Mesenchymal stem cell (in vitro differentiated cells and primary cell): ENCODE data around the gene LSM7.

Experiments
- DNase-seq: peaks from one replicate; pipeline ENCODE4 v3.0.0-alpha.2; 2013
- H2AFZ ChIP-seq: one replicate; pipeline ENCODE4 v1.6.1; 2013; ENCODE audit warnings: low read depth, mild to moderate bottlenecking, control low read depth, inconsistent platforms, low read length, moderate library complexity
- H2AK5ac ChIP-seq: 2 replicates; pipeline ENCODE4 v1.6.1; 2013; ENCODE audit warnings: low read length, moderate library complexity, mild to moderate bottlenecking, inconsistent platforms; ENCODE audit not compliant: severe bottlenecking
- H2BK120ac ChIP-seq: one replicate; pipeline ENCODE4 v1.6.1; 2013; ENCODE audit warnings: low read depth, mild to moderate bottlenecking, inconsistent platforms, low read length, moderate library complexity
- H2BK12ac ChIP-seq, 2 experiments: one replicate each; pipeline ENCODE4 v1.6.1; 2013; ENCODE audit warnings: inconsistent platforms in 2 of 2, low read length in 2 of 2, mild to moderate bottlenecking in 2 of 2, moderate library complexity in 2 of 2, control low read depth in 1 of 2
- H2BK15ac ChIP-seq: one replicate; pipeline ENCODE4 v1.6.1; 2013; ENCODE audit warnings: mild to moderate bottlenecking, low read depth, inconsistent platforms; ENCODE audit not compliant: poor library complexity, severe bottlenecking
- H2BK5ac ChIP-seq: 2 replicates; pipeline ENCODE4 v1.6.1; 2013; ENCODE audit warnings: low read depth, mild to moderate bottlenecking, low read length, control low read depth, inconsistent platforms; ENCODE audit not compliant: poor library complexity, severe bottlenecking
- H3K14ac ChIP-seq, 2 experiments: one replicate each; pipeline ENCODE4 v1.6.1; 2013; ENCODE audit warnings: inconsistent platforms in 2 of 2, low read length in 2 of 2, control low read depth in 1 of 2, mild to moderate bottlenecking in 1 of 2, moderate library complexity in 1 of 2
- H3K18ac ChIP-seq, 2 experiments: one replicate each; pipeline ENCODE4 v1.6.1; 2013; ENCODE audit warnings: inconsistent platforms in 2 of 2, low read length in 2 of 2, control low read depth in 1 of 2, low read depth in 1 of 2, mild to moderate bottlenecking in 1 of 2
- H3K23ac ChIP-seq, 2 experiments: one replicate each; pipeline ENCODE4 v1.6.1; 2013; ENCODE audit warnings: inconsistent platforms in 2 of 2, low read length in 2 of 2, mild to moderate bottlenecking in 2 of 2, moderate library complexity in 2 of 2, control low read depth in 1 of 2
- H3K27ac ChIP-seq: 2 replicates; pipeline ENCODE4 v1.5.1; 2013; ENCODE audit warnings: mild to moderate bottlenecking, moderate library complexity, low read length, control low read depth, inconsistent platforms; ENCODE audit not compliant: poor library complexity, severe bottlenecking
- H3K27me3 ChIP-seq, 2 experiments: 2 replicates each; pipeline versions ENCODE4 v1.6.1 to v1.7.0; 2013; ENCODE audit warnings: low read length in 2 of 2, mild to moderate bottlenecking in 2 of 2, moderate library complexity in 2 of 2, control low read depth in 1 of 2, inconsistent platforms in 1 of 2; ENCODE audit not compliant: control insufficient read depth in 1 of 2, insufficient read depth in 1 of 2
- H3K36me3 ChIP-seq, 2 experiments: 2 replicates each; pipeline versions ENCODE4 v1.6.1 to v1.7.0; 2013; ENCODE audit warnings: low read length in 2 of 2, control low read depth in 1 of 2, inconsistent platforms in 1 of 2, low read depth in 1 of 2, mild to moderate bottlenecking in 1 of 2; ENCODE audit not compliant: insufficient read depth in 2 of 2, control insufficient read depth in 1 of 2
- H3K4ac ChIP-seq, 2 experiments: one replicate each; pipeline ENCODE4 v1.6.1; 2013; ENCODE audit warnings: inconsistent platforms in 2 of 2, low read length in 2 of 2, mild to moderate bottlenecking in 2 of 2, moderate library complexity in 2 of 2, control low read depth in 1 of 2, low read depth in 1 of 2
- H3K4me1 ChIP-seq: 2 replicates; pipeline ENCODE4 v1.6.1; 2013; ENCODE audit warnings: low read depth, low read length, control low read depth; ENCODE audit not compliant: control insufficient read depth, insufficient read depth
- H3K4me2 ChIP-seq: 2 replicates; pipeline ENCODE4 v1.6.1; 2013; ENCODE audit warnings: low read length, mild to moderate bottlenecking, inconsistent platforms; ENCODE audit not compliant: poor library complexity, severe bottlenecking
- H3K4me3 ChIP-seq, 2 experiments: 2 replicates each; pipeline versions ENCODE4 v1.5.1 to v1.7.0; 2013; ENCODE audit warnings: low read length in 2 of 2, mild to moderate bottlenecking in 2 of 2, control low read depth in 1 of 2, low read depth in 1 of 2; ENCODE audit not compliant: insufficient read depth in 1 of 2
- H3K79me1 ChIP-seq: replicated peaks from 2 replicates; pipeline ENCODE4 v1.6.1; 2013; ENCODE audit warnings: mild to moderate bottlenecking, control low read depth, low read length, inconsistent platforms; ENCODE audit not compliant: poor library complexity, severe bottlenecking
- H3K9ac ChIP-seq: 2 replicates; pipeline ENCODE4 v1.7.0; 2013; ENCODE audit warnings: mild to moderate bottlenecking, low read length, moderate library complexity
- H3K9me3 ChIP-seq: 2 replicates; pipeline ENCODE4 v1.7.0; 2013; ENCODE audit warnings: mild to moderate bottlenecking, low read length; ENCODE audit not compliant: control insufficient read depth
- H4K8ac ChIP-seq: one replicate; pipeline ENCODE4 v1.6.1; 2013; ENCODE audit warnings: inconsistent platforms, mild to moderate bottlenecking, low read length, moderate library complexity
- H4K91ac ChIP-seq: one replicate; pipeline ENCODE4 v1.6.1; 2013; ENCODE audit warnings: mild to moderate bottlenecking, low read length, inconsistent platforms
- WGBS: methylation state at CpG from one replicate; pipeline ENCODE4 v1.1.7; 2013; ENCODE audit warnings: mixed read lengths; 5-methylcytosine and 5-hydroxymethylcytosine counted together

LSM7 gene

GRCh38 chr19:2374808-2375207 lies 46.4 kb upstream of the LSM7 start:
- Histone ChIP-seq H3K18ac (no peak overlapping the region), H3K23ac (no peak overlapping the region), H3K4me3 (no peak overlapping the region), H3K4me2 (no peak overlapping the region), H3K27me3 (peaks cover 8 to 17% of the 10 kb centered on the region in 2 experiments), H3K9me3 (no peaks in the 10 kb centered on the region), H3K36me3 (no peaks in the 10 kb centered on the region), H3K79me1 (no peaks in the 10 kb centered on the region), H4K8ac (no peak overlapping the region), H3K4me1 (peaks cover 4% of the 10 kb centered on the region), H3K27ac (no peak overlapping the region), H2BK15ac (no peak overlapping the region), H2AK5ac (no peak overlapping the region), H2BK12ac (no peak overlapping the region), H3K14ac (no peak overlapping the region), H3K4ac (no peak overlapping the region), H4K91ac (no peak overlapping the region), H2AFZ (no peak overlapping the region), H3K9ac (no peak overlapping the region), H2BK5ac (no peak overlapping the region), H2BK120ac (no peak overlapping the region)
- no peak for DNase-seq
- 91% methylated on average over 13 of the region's 13 CpGs for WGBS

- Histone ChIP-seq H3K9me3 (peaks cover 3% of the 10 kb centered on the region), H3K4me1 (peaks cover 4% of the 10 kb centered on the region), H4K8ac (no peak overlapping the region), H3K4me3 (no peak overlapping the region), H3K36me3 (no peaks in the 10 kb centered on the region), H3K9ac (no peak overlapping the region), H3K27me3 (peaks cover 16 to 24% of the 10 kb centered on the region in 2 experiments), H3K79me1 (no peaks in the 10 kb centered on the region), H3K14ac (no peak overlapping the region), H2BK15ac (no peak overlapping the region), H3K18ac (no peak overlapping the region), H3K23ac (no peak overlapping the region), H3K27ac (no peak overlapping the region), H3K4me2 (no peak overlapping the region), H2BK5ac (no peak overlapping the region), H2AK5ac (no peak overlapping the region), H2AFZ (no peak overlapping the region), H2BK120ac (no peak overlapping the region), H4K91ac (no peak overlapping the region), H2BK12ac (no peak overlapping the region), H3K4ac (no peak overlapping the region)
- no peak for DNase-seq
- WGBS: 83% methylated on average over 10 of the region's 11 CpGs
Measured at GRCh38 chr19:2372076-2372612, 43.8 kb upstream of the LSM7 start.

DNA sequence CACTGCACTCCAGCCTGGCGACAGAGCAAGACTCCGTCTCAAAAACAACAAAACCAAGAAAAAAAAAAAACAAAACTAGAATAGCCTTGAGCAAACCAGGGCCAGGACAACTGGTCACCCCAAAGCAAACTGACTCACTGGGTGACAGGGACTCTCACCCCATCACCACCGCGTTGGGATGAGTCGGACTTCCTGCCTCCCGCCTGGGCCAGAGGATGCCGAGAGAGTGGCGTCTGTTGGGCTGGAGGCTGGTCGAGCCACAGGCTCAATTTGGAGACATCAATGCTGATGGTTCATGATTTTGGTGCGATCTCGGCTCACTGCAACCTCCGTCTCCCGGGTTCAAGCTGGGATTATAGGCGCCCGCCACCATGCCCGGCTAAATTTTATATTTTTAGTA lies 43.3 kb upstream of the LSM7 start:
- Histone ChIP-seq H2BK15ac (no peak overlapping the region), H3K79me1 (no peaks in the 10 kb centered on the region), H3K4me3 (peak overlapping the region in 1 of 2 experiments; percentile 12), H3K9ac (no peak overlapping the region), H3K4me1 (peaks cover 2% of the 10 kb centered on the region), H2BK12ac (no peak overlapping the region), H4K91ac (no peak overlapping the region), H4K8ac (no peak overlapping the region), H3K9me3 (peaks cover 3% of the 10 kb centered on the region), H2AK5ac (no peak overlapping the region), H2BK120ac (no peak overlapping the region), H2BK5ac (no peak overlapping the region), H3K4me2 (no peak overlapping the region), H2AFZ (no peak overlapping the region), H3K14ac (peak overlapping the region in 1 of 2 experiments; percentile 26), H3K23ac (no peak overlapping the region), H3K18ac (no peak overlapping the region), H3K27ac (no peak overlapping the region), H3K36me3 (no peaks in the 10 kb centered on the region), H3K27me3 (peaks cover 18 to 21% of the 10 kb centered on the region in 2 experiments), H3K4ac (no peak overlapping the region)
- 64% methylated on average over 15 of the region's 16 CpGs for WGBS
- peak; percentile 34 for DNase-seq

DNA sequence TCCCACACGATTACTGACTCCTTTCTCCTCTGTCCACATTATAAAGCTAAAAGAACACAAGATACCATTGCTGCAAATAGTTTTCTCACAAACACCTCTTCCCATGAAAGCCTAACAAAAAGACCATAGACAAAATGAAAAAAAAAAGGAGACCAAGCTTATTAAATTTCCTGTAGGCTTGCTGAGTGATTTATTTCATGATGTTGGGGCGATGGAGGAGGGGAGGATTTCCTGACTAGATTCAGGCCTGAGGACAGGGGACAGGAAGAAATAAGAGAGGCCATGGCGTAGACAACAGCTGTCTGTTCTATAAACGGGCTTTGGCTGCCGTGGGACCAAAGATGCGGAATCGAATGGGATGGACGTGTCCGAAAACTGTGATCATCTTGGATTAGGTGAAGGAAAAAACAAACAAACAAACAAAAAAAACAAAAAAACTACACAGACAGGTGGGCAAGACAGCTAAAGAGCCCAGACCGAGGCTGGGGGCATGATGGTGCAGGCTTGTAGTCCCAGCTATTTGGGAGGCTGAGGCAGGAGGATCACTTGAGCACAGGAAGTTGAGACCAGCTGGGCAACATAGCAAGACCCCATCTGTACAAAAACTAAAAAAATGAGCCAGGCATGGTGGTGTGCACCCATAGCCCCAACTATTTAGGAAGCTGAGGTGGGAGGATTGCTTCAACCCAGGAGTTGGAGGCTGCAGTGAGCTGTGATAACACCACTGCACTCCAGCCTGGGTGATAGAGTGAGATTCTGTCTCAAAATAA lies 37.0 kb upstream of the LSM7 start:
- Histone ChIP-seq H2BK120ac (no peak overlapping the region), H3K79me1 (no peaks in the 10 kb centered on the region), H3K18ac (no peak overlapping the region), H2BK15ac (no peak overlapping the region), H4K8ac (no peak overlapping the region), H3K27ac (no peak overlapping the region), H2AK5ac (no peak overlapping the region), H3K9ac (no peak overlapping the region), H4K91ac (no peak overlapping the region), H3K4me1 (peaks cover 1% of the 10 kb centered on the region), H3K4me2 (no peak overlapping the region), H3K4ac (no peak overlapping the region), H3K36me3 (no peaks in the 10 kb centered on the region), H2BK12ac (no peak overlapping the region), H3K4me3 (no peak overlapping the region), H3K23ac (no peak overlapping the region), H3K27me3 (peaks cover 20 to 58% of the 10 kb centered on the region in 2 experiments), H3K14ac (no peak overlapping the region), H2BK5ac (no peak overlapping the region), H2AFZ (no peak overlapping the region), H3K9me3 (peaks cover 3% of the 10 kb centered on the region)
- DNase-seq: no peak
- 82% methylated on average over 5 of the region's 10 CpGs for WGBS
